ENCODE results near the gene OSBPL6.

DNA sequence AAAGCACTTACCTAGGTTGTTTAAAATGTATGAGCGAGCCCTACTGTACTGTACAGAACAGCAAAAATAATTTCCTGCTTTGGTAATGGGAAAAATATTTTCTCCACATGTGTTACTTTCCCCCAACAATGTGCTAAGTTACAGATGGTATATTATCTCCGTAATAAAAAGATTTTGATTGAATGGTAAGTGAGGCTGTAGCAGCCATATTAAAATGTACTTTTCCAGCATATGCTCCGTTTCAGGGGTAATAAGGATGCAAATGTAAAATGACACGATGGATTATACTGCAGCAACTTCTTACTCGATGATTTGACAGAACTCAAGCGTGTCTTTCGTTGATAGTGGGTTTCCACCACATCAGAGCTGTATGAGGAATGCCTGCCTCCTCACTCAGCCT, 50.5 kb downstream of the OSBPL6 start:
- TF ChIP-seq, protein P1, sequence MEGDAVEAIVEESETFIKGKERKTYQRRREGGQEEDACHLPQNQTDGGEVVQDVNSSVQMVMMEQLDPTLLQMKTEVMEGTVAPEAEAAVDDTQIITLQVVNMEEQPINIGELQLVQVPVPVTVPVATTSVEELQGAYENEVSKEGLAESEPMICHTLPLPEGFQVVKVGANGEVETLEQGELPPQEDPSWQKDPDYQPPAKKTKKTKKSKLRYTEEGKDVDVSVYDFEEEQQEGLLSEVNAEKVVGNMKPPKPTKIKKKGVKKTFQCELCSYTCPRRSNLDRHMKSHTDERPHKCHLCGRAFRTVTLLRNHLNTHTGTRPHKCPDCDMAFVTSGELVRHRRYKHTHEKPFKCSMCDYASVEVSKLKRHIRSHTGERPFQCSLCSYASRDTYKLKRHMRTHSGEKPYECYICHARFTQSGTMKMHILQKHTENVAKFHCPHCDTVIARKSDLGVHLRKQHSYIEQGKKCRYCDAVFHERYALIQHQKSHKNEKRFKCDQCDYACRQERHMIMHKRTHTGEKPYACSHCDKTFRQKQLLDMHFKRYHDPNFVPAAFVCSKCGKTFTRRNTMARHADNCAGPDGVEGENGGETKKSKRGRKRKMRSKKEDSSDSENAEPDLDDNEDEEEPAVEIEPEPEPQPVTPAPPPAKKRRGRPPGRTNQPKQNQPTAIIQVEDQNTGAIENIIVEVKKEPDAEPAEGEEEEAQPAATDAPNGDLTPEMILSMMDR (IDR thresholded peaks at IDR 0.05; ENCODE audit: borderline replicate concordance, extremely low read depth, low read length, poor library complexity, severe bottlenecking): no peak
- TF ChIP-seq EZH2 (IDR thresholded peaks at IDR 0.05; ENCODE audit: borderline replicate concordance, low read depth, low read length, severe bottlenecking): no peak
